Stimulated activated memory B cell treated with anti-CD40 and anti-IgM and Interleukin-4, amounts not matched to agents 10 μg/mL and 1 μg/mL and 100 μg/mL, for 72 hours (primary cell): ENCODE data around the gene KIAA1217.

Experiments
- ATAC-seq: fragments of 150-1000 bp; cut with Tn5 transposase; 2 replicates; pipeline ENCODE4 v1.10.0; 2021
- H3K27ac Mint-ChIP-seq: one replicate; pipeline ENCODE4 v1.8.0; 2022; ENCODE audit warnings: mild to moderate bottlenecking, mixed read lengths
- H3K27me3 Mint-ChIP-seq: one replicate; pipeline ENCODE4 v1.8.0; 2022; ENCODE audit warnings: mixed read lengths
- H3K36me3 Mint-ChIP-seq: one replicate; pipeline ENCODE4 v1.8.0; 2022; ENCODE audit warnings: mixed read lengths
- H3K4me1 Mint-ChIP-seq: one replicate; pipeline ENCODE4 v1.8.0; 2022; ENCODE audit warnings: mixed read lengths
- H3K4me3 Mint-ChIP-seq: one replicate; pipeline ENCODE4 v1.8.0; 2022; ENCODE audit warnings: mild to moderate bottlenecking, moderate library complexity, mixed read lengths
- H3K9me3 Mint-ChIP-seq: one replicate; pipeline ENCODE4 v1.8.0; 2022; ENCODE audit warnings: mixed read lengths

KIAA1217 gene

DNA sequence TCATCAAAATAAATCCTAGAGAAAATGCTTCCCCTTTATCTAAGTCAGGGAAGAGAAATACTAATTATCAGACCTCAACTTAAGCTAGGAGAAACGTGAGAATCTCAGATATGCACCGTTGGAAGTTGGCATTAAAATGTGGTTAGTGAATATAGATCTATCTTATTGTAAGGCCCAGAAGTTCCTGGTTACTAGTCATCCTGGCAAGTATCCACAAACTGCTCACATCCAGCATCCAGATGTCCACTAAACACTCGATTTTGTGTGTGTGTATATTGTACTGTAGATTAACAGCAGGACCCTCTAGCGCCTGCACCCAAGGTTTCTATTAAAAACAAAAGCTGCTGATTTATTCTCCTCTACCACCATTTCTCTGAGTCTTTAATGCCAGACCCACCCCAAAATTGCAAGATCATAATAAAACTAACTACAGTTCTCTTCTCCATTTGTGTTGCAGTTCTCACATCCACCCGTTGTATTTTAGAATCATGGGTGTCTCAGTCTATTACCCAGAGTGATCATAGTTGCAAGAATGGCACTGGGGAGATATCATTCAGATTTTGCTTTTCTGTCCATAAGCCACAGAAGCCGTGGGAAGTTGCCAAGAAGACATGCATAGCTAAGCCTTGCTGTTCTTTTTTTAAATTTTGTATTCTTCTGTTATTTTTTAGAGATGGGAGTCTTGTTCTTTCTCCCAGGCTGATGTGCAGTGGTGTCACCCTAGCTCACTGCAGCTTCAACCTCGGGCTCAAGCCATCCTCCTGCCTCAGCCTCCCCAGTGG is 165.4 kb downstream of the KIAA1217 start:
- Mint-ChIP-seq H3K36me3 (no peaks in the 10 kb centered on the region), H3K27ac (no peak overlapping the region), H3K4me1 (no peaks in the 10 kb centered on the region)

GRCh38 chr10:24375510-24375909 is 166.6 kb downstream of the KIAA1217 start:
- Mint-ChIP-seq H3K4me1 (no peaks in the 10 kb centered on the region), H3K4me3 (no peak overlapping the region), H3K9me3 (peaks cover 11% of the 10 kb centered on the region), H3K27me3 (no peaks in the 10 kb centered on the region), H3K36me3 (no peaks in the 10 kb centered on the region), H3K27ac (no peak overlapping the region)
- ATAC-seq = no peak

More for the DNA sequence above, 165.4 kb downstream of the KIAA1217 start:
- Mint-ChIP-seq H3K27me3 (no peaks in the 10 kb centered on the region), H3K9me3 (peaks cover 11% of the 10 kb centered on the region), H3K4me3 (no peak overlapping the region)
- no peak for ATAC-seq

DNA sequence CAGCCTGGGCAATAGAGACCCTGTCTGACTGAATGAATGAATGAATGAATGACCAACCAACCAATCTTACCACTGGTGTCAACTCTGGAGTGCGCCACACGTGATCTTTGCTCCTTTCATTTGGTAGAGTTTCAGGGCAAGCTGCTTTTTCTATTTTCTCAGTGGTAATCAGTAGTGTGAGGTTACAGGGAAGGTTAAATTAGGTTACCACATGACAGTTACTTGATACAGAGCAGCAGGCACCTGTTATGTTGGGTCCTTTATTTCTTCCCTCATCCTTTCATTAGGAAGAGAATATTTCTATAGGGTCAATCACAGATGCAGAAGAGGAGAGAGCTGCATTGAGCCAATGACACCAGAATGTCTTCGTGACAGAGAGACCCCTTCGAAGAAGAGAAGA is 167.8 kb downstream of the KIAA1217 start:
- Mint-ChIP-seq H3K27me3 (peaks cover 5% of the 10 kb centered on the region), H3K4me1 (no peaks in the 10 kb centered on the region), H3K9me3 (peaks cover 11% of the 10 kb centered on the region), H3K36me3 (no peaks in the 10 kb centered on the region), H3K4me3 (no peak overlapping the region), H3K27ac (no peak overlapping the region)
- ATAC-seq = no peak

DNA sequence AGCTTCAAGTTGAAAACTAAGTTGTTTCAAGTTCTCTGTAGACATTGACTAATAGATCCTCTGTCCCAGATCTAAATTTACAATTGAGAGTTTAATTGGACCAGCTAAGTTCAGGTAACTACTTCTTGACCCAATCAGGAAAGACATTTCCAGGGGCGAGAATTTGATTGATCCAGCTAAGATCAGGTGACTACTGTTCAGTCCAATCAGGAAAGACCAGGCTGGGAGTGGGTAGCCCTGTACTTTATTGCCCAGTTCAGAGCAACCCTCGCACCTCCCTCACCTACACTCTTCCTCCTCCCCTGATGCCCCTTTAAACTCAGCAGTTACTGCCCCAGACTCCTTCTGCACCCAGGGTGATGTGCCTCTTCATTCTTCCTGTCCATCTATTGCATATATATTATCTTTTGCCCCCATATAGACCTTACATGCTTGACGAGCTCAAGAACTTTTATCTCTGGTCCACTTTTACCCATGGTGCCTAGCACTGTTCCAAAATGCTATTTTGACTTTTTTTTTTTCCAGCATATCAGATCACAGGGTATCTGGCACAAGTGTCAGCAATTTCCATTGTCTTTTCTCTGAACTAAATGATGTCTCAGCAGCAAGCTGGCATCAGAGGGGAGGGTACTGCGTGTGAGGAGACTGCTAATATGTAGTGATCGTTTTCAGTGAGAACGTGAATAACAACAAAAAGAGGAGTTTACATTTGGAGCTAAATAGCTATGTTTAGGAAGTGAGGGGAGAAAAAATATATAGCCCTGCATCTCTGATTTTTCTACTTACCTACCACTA is 169.4 kb downstream of the KIAA1217 start:
- Mint-ChIP-seq H3K9me3 (peaks cover 5% of the 10 kb centered on the region), H3K27ac (no peak overlapping the region), H3K27me3 (peaks cover 14% of the 10 kb centered on the region), H3K36me3 (no peaks in the 10 kb centered on the region), H3K4me1 (no peaks in the 10 kb centered on the region), H3K4me3 (no peak overlapping the region)
- ATAC-seq = no peak

GRCh38 chr10:24381235-24382010 is 172.5 kb downstream of the KIAA1217 start:
- H3K27ac Mint-ChIP-seq = no peak overlapping the region
- peaks cover 5% of the 10 kb centered on the region for H3K9me3 Mint-ChIP-seq
- ATAC-seq = no peak
- no peaks in the 10 kb centered on the region for H3K4me1 Mint-ChIP-seq
- H3K4me3 Mint-ChIP-seq = no peak overlapping the region
- H3K36me3 Mint-ChIP-seq = no peaks in the 10 kb centered on the region
- H3K27me3 Mint-ChIP-seq = peaks cover 14% of the 10 kb centered on the region

DNA sequence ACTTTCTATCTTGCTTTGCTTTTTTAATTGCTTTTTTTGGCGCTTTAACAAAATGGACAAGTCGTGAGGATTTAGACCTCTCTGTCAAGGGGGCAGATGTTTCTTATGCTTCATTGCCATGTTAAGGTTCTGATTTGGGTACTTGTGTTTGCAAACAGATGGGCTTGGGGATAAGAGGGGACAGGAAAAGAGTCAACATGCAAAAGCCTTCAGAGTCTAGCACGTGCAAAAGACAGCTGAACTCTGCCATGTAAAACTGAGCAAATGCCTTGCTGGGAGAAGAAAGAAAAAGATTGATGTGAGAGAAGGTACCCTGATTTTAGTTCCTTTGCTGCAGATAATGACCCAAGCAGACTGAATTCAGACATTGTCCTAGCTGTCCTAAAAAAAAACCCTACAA is 173.1 kb downstream of the KIAA1217 start:
- Mint-ChIP-seq H3K4me3 (no peak overlapping the region), H3K27ac (no peak overlapping the region), H3K4me1 (no peaks in the 10 kb centered on the region), H3K27me3 (peaks cover 14% of the 10 kb centered on the region), H3K9me3 (peaks cover 5% of the 10 kb centered on the region), H3K36me3 (no peaks in the 10 kb centered on the region)
- no peak for ATAC-seq

DNA sequence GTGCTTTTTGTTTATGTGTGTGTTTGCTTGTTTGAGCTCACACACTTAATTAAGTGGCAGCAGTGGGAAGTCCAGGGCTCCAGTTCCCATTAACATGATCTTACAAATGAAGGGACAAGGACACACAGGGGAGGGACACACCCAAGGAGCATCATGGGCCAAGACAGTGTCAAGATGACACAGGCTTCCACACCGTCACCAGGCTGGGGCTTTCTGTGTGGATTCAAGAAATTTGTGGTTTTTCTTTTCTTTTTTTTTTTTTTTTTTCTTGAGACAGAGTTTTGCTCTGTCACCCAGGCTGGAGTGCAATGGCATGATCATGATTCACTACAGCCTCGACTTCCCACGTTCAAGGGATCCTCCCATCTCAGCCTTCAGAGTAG is 173.6 kb downstream of the KIAA1217 start:
- H3K27ac Mint-ChIP-seq = no peak overlapping the region
- H3K9me3 Mint-ChIP-seq = peaks cover 5% of the 10 kb centered on the region
- H3K4me3 Mint-ChIP-seq = no peak overlapping the region
- no peaks in the 10 kb centered on the region for H3K36me3 Mint-ChIP-seq
- no peak for ATAC-seq
- no peaks in the 10 kb centered on the region for H3K4me1 Mint-ChIP-seq
- H3K27me3 Mint-ChIP-seq = peaks cover 14% of the 10 kb centered on the region

- Mint-ChIP-seq H3K4me3 (no peak overlapping the region), H3K4me1 (no peaks in the 10 kb centered on the region), H3K9me3 (peaks cover 5% of the 10 kb centered on the region), H3K27ac (no peak overlapping the region), H3K36me3 (no peaks in the 10 kb centered on the region), H3K27me3 (peaks cover 14% of the 10 kb centered on the region)
- peak; percentile 54 for ATAC-seq
These were observed 174.2 kb downstream of the KIAA1217 start for GRCh38 chr10:24382979-24383663.

DNA sequence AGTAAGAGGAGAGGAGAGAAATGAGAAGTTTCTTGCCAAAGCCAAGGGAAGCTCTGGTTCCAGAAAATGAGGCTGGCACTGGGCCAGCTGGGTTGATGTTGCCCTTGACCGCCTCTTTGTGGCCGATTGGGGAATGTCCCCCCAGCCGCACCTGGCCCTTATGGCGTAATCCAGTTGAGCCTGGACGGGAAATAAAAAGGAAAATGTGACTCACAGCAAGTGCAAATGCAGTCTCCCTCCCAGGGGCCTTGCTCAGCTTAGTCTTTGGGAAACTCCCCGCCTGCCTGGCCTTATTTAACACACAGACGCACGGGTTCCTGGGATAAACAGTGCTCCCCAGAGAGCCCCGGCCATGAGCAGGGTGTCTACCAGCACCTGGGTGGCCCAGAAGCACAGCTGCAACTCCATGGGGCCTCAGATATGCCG is 174.8 kb downstream of the KIAA1217 start:
- ATAC-seq = peak; percentile 67
- Mint-ChIP-seq H3K27ac (no peak overlapping the region), H3K4me1 (no peaks in the 10 kb centered on the region), H3K27me3 (peaks cover 14% of the 10 kb centered on the region), H3K4me3 (no peak overlapping the region), H3K9me3 (no peaks in the 10 kb centered on the region), H3K36me3 (no peaks in the 10 kb centered on the region)

- Mint-ChIP-seq H3K27ac (no peak overlapping the region), H3K27me3 (peaks cover 14% of the 10 kb centered on the region)
These were observed 176.0 kb downstream of the KIAA1217 start for GRCh38 chr10:24384954-24385353.

GRCh38 chr10:24385776-24386175 is 176.8 kb downstream of the KIAA1217 start:
- Mint-ChIP-seq H3K27me3 (peaks cover 14% of the 10 kb centered on the region), H3K4me3 (no peak overlapping the region), H3K36me3 (no peaks in the 10 kb centered on the region), H3K27ac (no peak overlapping the region), H3K9me3 (no peaks in the 10 kb centered on the region), H3K4me1 (no peaks in the 10 kb centered on the region)
- no peak for ATAC-seq

More at GRCh38 chr10:24384954-24385353, 176.0 kb downstream of the KIAA1217 start:
- no peaks in the 10 kb centered on the region for H3K4me1 Mint-ChIP-seq
- H3K36me3 Mint-ChIP-seq = no peaks in the 10 kb centered on the region
- H3K9me3 Mint-ChIP-seq = no peaks in the 10 kb centered on the region
- H3K4me3 Mint-ChIP-seq = no peak overlapping the region
- ATAC-seq = no peak

DNA sequence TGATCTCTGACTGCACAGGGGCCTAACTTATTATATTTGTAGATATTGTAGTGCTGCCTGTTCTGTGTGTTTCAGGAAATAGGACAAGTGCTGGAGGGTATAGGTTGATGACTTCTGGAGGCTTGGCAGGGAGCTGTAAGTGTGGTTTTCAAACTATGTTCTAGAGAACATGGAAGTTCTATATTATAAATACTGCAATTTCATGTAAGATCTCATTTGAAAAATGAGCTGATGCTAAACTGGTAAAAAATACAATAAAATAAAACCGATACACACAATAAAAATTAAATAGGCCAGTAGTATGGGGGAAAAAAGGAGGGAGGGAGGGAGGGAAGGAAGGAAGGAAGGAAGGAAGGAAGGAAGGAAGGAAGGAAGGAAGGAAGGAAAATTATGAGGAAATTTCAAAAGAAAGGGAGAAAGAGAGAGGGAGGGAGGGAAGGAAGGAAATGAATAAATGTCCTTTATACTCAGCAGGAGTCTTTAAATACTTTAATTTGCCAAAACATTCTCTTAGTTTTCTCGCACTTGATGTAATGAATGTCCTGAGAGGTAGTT is 181.3 kb downstream of the KIAA1217 start:
- H3K27me3 Mint-ChIP-seq = no peaks in the 10 kb centered on the region
- no peaks in the 10 kb centered on the region for H3K9me3 Mint-ChIP-seq
- no peaks in the 10 kb centered on the region for H3K36me3 Mint-ChIP-seq
- H3K27ac Mint-ChIP-seq = no peak overlapping the region
- no peaks in the 10 kb centered on the region for H3K4me1 Mint-ChIP-seq
- no peak overlapping the region for H3K4me3 Mint-ChIP-seq
- ATAC-seq = no peak

- no peak overlapping the region for H3K27ac Mint-ChIP-seq
- ATAC-seq = no peak
- H3K4me3 Mint-ChIP-seq = no peak overlapping the region
- no peaks in the 10 kb centered on the region for H3K36me3 Mint-ChIP-seq
- H3K4me1 Mint-ChIP-seq = no peaks in the 10 kb centered on the region
- H3K9me3 Mint-ChIP-seq = no peaks in the 10 kb centered on the region
- H3K27me3 Mint-ChIP-seq = no peaks in the 10 kb centered on the region
These were observed 181.8 kb downstream of the KIAA1217 start for GRCh38 chr10:24390746-24391145.

DNA sequence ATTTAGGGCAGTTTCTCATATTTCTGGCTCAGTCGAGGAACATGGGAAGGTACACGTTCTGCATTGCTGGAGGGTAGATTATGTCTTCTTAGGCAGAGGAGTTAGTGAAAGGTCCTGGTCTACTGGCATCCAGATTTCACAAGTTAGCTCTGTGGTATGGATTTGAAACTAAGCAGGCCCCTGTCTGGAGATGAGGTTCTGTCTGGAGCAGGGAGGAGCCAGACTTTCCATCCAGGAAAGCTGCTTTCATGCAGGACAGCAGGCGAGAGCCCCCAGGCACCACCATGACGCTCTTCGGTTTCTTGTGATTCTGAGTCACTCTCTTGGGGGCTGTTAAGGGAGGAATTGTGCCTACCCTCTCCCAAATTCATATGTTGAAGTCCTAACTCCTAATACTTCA is 184.3 kb downstream of the KIAA1217 start:
- H3K4me3 Mint-ChIP-seq = no peak overlapping the region
- no peak for ATAC-seq

More for the DNA sequence above, 184.3 kb downstream of the KIAA1217 start:
- no peak overlapping the region for H3K27ac Mint-ChIP-seq
- H3K27me3 Mint-ChIP-seq = no peaks in the 10 kb centered on the region
- no peaks in the 10 kb centered on the region for H3K36me3 Mint-ChIP-seq
- no peaks in the 10 kb centered on the region for H3K9me3 Mint-ChIP-seq
- no peaks in the 10 kb centered on the region for H3K4me1 Mint-ChIP-seq
